NT2/D1 (cell line): ENCODE results near the gene PIK3R1.

Experiments used
- DNase-seq: peaks from one replicate; pipeline ENCODE4 v3.0.0-alpha.2; 2011; ENCODE audit warnings: low read depth, low spot score
- H3K27me3 ChIP-seq: 2 replicates; pipeline ENCODE4 v1.6.0; 2011; ENCODE audit warnings: mild to moderate bottlenecking; ENCODE audit not compliant: insufficient read length, insufficient read depth
- H3K36me3 ChIP-seq: 2 replicates; pipeline ENCODE4 v1.6.1; 2011; ENCODE audit warnings: mild to moderate bottlenecking, low read length, mixed read lengths; ENCODE audit not compliant: insufficient read depth, insufficient read length
- H3K4me1 ChIP-seq: 2 replicates; pipeline ENCODE4 v1.5.1; 2011; ENCODE audit not compliant: insufficient read depth, insufficient read length
- H3K4me3 ChIP-seq: 2 replicates; pipeline ENCODE4 v1.5.1; 2011; ENCODE audit warnings: low read depth; ENCODE audit not compliant: insufficient read length
- H3K9ac ChIP-seq: 2 replicates; pipeline ENCODE4 v1.6.0; 2011; ENCODE audit warnings: low read depth; ENCODE audit not compliant: insufficient read length
- H3K9me3 ChIP-seq: 2 replicates; pipeline ENCODE4 v1.5.1; 2011; ENCODE audit warnings: mild to moderate bottlenecking, low read length; ENCODE audit not compliant: insufficient read depth
- SUZ12 ChIP-seq: IDR thresholded peaks from 2 replicates; pipeline ENCODE4 v1.6.1; 2011; ENCODE audit not compliant: insufficient read length, insufficient read depth; ENCODE audit errors: extremely low read depth
- YY1 ChIP-seq: IDR thresholded peaks from 2 replicates; pipeline ENCODE4 v1.6.1; 2011; ENCODE audit not compliant: insufficient read length, insufficient read depth
- ZNF274 ChIP-seq: IDR thresholded peaks from 2 replicates; pipeline ENCODE4 v1.6.1; 2011; ENCODE audit warnings: mild to moderate bottlenecking, low read depth, low read length

The PIK3R1 gene

DNA sequence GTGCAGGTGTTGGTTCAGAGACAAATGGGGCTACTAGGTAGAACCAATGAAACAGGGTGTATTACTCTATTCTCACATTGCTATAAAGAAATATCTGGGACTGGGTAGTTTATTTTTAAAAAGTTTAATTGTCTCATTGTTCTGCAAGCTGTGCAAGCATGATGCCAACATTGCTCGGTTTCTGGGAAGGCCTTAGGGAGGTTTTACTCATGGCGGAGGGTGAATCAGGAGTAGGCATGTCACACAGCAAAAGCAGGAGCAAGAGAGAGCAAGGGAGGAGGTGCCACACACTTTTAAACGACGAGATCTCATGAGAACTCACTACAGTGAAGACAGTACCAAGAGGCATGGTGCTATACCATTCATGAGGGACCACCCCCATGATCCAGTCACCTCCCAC lies 134.6 kb downstream of the PIK3R1 start:
- Histone ChIP-seq H3K9me3 (peaks cover 6% of the 10 kb centered on the region; the same call in 1 of the 2 replicates), H3K27me3 (no peaks in the 10 kb centered on the region), H3K4me3 (no peak overlapping the region), H3K36me3 (no peaks in the 10 kb centered on the region), H3K4me1 (no peaks in the 10 kb centered on the region), H3K9ac (no peak overlapping the region)
- no peak for TF ChIP-seq ZNF274
- no peak for TF ChIP-seq YY1
- TF ChIP-seq SUZ12, result no peak
- DNase-seq, result no peak
